ENCODE data around the gene AGPAT3. TPM values are rescaled to one million over a fixed set of nuclear protein-coding genes. Genes with fewer than 3 reads are reported as not detected.

AGPAT3 gene
- total RNA-seq, 1 experiment from 2014 or later = 13.0 TPM

GRCh38 chr21:43815991-43816390 lies 49.0 kb upstream of the AGPAT3 start:
- peaks cover 15 to 28% of the 10 kb centered on the region in 2 experiments for H3K4me1 Mint-ChIP-seq
- Histone ChIP-seq H3K27me3 (ENCODE audit: insufficient read depth, low read length) (no peaks in the 10 kb centered on the region), H3K23me2 (ENCODE audit: insufficient read length, low read depth, low read length, poor library complexity, severe bottlenecking) (no peaks in the 10 kb centered on the region), H4K5ac (ENCODE audit: insufficient read length, low read depth, low read length) (no peak overlapping the region), H2BK120ac (ENCODE audit: low read depth, low read length, poor library complexity, severe bottlenecking) (no peak overlapping the region), H4K91ac (ENCODE audit: insufficient read length, low read depth, low read length) (no peak overlapping the region), H3K79me2 (ENCODE audit: insufficient read depth, low read length) (no peaks in the 10 kb centered on the region), H2AFZ (ENCODE audit: low read length) (no peak overlapping the region), H3K4me2 (ENCODE audit: insufficient read depth, insufficient read length, low read length) (no peak overlapping the region), H2BK20ac (ENCODE audit: low read depth, low read length, poor library complexity, severe bottlenecking) (no peak overlapping the region), H3K4me1 (ENCODE audit: insufficient read depth, low read length) (no peaks in the 10 kb centered on the region), H3K9ac (ENCODE audit: extremely low read depth, insufficient read length, low read length) (no peak overlapping the region), H4K20me1 (ENCODE audit: control insufficient read depth, insufficient read depth, insufficient read length) (no peaks in the 10 kb centered on the region), H3K27ac (ENCODE audit: insufficient read length, low read depth, low read length) (no peak overlapping the region), H3K23ac (ENCODE audit: insufficient read length, low read depth, low read length) (no peak overlapping the region), H2BK15ac (ENCODE audit: low read depth, low read length) (no peak overlapping the region), H2BK12ac (ENCODE audit: insufficient read length, low read depth, low read length) (no peak overlapping the region), H2BK5ac (ENCODE audit: insufficient read length, low read length) (no peak overlapping the region), H3K18ac (ENCODE audit: insufficient read length, low read depth, low read length) (no peak overlapping the region), H3K4ac (ENCODE audit: low read depth, low read length) (no peak overlapping the region), H3K9me3 (ENCODE audit: control insufficient read depth, low read depth, low read length) (no peaks in the 10 kb centered on the region), H2AK5ac (ENCODE audit: insufficient read length, low read length) (no peak overlapping the region), H3K56ac (ENCODE audit: insufficient read length, low read depth, low read length) (no peak overlapping the region), H3T11ph (ENCODE audit: low read length) (no peak overlapping the region), H3K14ac (ENCODE audit: insufficient read depth, low read length) (no peak overlapping the region), H3K79me1 (ENCODE audit: insufficient read depth, low read depth, low read length, poor library complexity, severe bottlenecking) (no peaks in the 10 kb centered on the region), H4K8ac (replicated peaks; ENCODE audit: insufficient read length, low read depth, low read length) (no peak overlapping the region)
- WGBS (ENCODE audit: extremely low coverage, insufficient read length, low lambda C conversion rate) = no CpG with 5 or more reads among the region's 15 CpGs
- H3K27ac Mint-ChIP-seq = no peak overlapping the region
- peaks cover 7 to 14% (median 14%) of the 10 kb centered on the region in 3 experiments; a peak in 6 of 7 replicates for H3K36me3 Mint-ChIP-seq (ENCODE audit: insufficient read depth in 1 of 3, low read depth in 3 of 3)
- H3K9me3 Mint-ChIP-seq = peaks cover 0 to 8% of the 10 kb centered on the region in 2 experiments; a peak in 4 of 5 replicates
- TF ChIP-seq CTCF (conservative IDR thresholded peaks at IDR 0.05) = no peak
- peaks cover 1% of the 10 kb centered on the region for H3K27me3 Mint-ChIP-seq (ENCODE audit: low read depth)
- no peak for DNase-seq
- H3K4me3 Mint-ChIP-seq = no peak overlapping the region
